M059J (cell line): ENCODE data around the gene ZNF157. TPM values are rescaled to one million over a fixed set of nuclear protein-coding genes. Genes with fewer than 3 reads are reported as not detected.

ENCODE experiments used
- DNase-seq: peaks from one replicate; pipeline ENCODE4 v3.0.0-alpha.2; 2012; ENCODE audit warnings: low read depth
- total RNA-seq: library from RNA; depleted of rRNA; stranded (reverse); fragments of >200 nt; shearing (Covaris generic); gene quantifications from 2 replicates; pipeline ENCODE4 v1.2.3, GENCODE V29; 2014; rRNA removed

The ZNF157 gene
- total RNA-seq, 1 experiment from 2014 or later, result 0.20 TPM

DNA sequence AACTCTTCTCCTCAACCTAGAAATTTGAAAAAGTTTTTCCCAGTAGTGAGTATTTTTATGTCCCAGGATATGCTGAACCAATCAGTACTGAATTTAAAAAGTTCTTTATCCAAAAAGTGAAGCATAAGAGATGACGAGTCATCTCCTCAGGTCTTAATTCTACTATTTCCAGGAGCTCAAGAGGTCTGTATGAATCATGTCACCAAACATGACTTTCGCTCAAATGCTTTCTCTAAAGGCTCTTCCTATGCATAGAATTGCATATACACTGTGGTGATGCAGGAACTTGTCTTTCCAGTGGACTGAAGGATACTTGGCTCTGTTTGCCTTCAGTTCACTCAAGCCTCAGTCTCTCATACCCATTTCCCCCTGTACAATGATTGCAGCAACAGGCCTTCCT lies 76.6 kb downstream of the ZNF157 start:
- DNase-seq, result peak; percentile 5

DNA sequence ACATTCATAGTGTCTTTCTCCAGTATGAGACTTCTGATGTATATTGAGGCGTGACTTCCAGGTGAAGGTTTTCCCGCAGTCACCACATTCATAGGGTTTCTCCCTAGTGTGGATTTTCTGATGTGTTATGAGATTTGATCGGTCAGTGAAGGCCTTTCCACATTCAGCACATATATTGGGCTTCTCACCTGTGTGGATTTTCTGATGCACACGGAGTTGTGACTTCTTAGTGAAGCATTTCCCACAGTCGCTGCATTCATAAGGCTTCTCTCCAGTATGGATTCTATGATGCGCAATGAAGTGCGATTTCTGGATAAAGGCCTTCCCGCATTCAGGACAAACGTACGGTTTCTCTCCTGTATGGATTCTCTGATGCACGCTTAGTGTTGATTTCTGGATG lies 77.2 kb downstream of the ZNF157 start:
- no peak for DNase-seq

GRCh38 chrX:47448165-47448806 lies 77.9 kb downstream of the ZNF157 start:
- no peak for DNase-seq

- DNase-seq, result no peak
Observed at GRCh38 chrX:47452112-47452511, 81.7 kb downstream of the ZNF157 start.

DNA sequence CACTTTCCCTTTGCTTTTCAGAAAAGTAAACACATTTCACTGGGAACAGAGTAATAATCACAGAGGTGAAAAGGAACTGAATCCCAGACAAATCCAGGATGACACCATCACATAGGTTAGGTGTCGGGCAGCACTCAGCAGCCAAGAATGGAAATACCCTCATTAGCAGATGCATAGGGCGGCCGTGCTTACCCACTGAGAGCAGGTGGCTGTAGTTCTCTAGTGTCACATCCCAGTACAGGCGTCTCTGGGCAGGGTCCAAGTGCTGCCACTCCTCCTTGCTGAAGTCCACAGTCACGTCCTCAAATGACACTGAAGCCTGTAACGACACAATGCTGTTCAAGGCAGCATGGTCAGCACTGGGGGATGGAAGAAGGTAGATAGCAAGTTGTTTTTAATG lies 85.7 kb downstream of the ZNF157 start:
- DNase-seq, result no peak

DNA sequence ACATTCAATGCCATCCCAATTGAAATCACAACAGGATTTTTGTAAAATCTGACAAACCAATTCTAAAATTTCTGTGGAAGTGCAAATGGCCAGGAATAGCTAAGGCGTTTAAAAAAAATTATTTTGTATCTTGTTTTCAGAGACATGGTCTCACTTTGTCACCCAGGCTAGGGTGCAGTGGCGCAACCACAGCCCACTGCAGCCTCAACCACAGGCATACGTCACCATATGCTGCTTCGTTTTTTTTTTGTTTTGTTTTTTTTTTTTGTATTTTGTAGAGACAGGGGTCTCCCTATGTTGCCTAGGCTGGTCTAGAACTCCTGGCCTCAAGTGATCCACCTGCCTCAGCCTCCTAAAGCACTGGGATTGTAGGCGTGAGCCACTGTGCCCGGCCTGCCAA lies 88.2 kb downstream of the ZNF157 start:
- no peak for DNase-seq

- DNase-seq, result no peak
Observed at GRCh38 chrX:47460561-47460960, 90.2 kb downstream of the ZNF157 start.

Other genes starting within 250 kb of the ZNF157 start
- gene NDUFB11, start 225.9 kb upstream of the ZNF157 start, total RNA-seq, result 194 and 205 TPM in 2 replicates
- gene RBM10, start 225.4 kb upstream of the ZNF157 start, total RNA-seq, result 33.3 and 45.9 TPM in 2 replicates
- gene UBA1, start 176.7 kb upstream of the ZNF157 start, total RNA-seq, result 155 and 247 TPM in 2 replicates
- 156 and 209 TPM in 2 replicates for gene CDK16, start 151.9 kb upstream of the ZNF157 start, total RNA-seq
- gene USP11, start 137.6 kb upstream of the ZNF157 start, total RNA-seq, result 39.2 and 55.6 TPM in 2 replicates
- gene ZNF41, start 112.6 kb downstream of the ZNF157 start, total RNA-seq, result 8.2 and 11.7 TPM in 2 replicates
- 46.5 and 47.7 TPM in 2 replicates for gene ARAF, start 190.6 kb downstream of the ZNF157 start, total RNA-seq
- gene TIMP1, start 211.9 kb downstream of the ZNF157 start, total RNA-seq, result 313 and 355 TPM in 2 replicates
- gene SYN1, start 249.3 kb downstream of the ZNF157 start, total RNA-seq, result 0.07 and 1.4 TPM in 2 replicates